ENCODE data around the gene SEC22C. TPM values are rescaled to one million over a fixed set of nuclear protein-coding genes. Genes with fewer than 3 reads are reported as not detected.

The SEC22C gene
- total RNA-seq, 4 donors from 2014 or later: 52.7 to 62.7 (median 57.9) TPM

- Histone ChIP-seq H3K36me3 (no peaks in the 10 kb centered on the region), H3K27me3 (no peaks in the 10 kb centered on the region), H3K9me3 (no peaks in the 10 kb centered on the region), H3K4me1 (peaks cover 0 to 3% (median 0%) of the 10 kb centered on the region in 4 donors), H3K27ac (replicated peaks in 1 of 4) (no peak overlapping the region), H3K4me3 (no peak overlapping the region)
- DNase-seq (ENCODE audit: extremely low spot score): no peak
- intact Hi-C loops (cut with DNase I): no loop called here
- WGBS: 75% methylated on average over 2 of the region's 2 CpGs
- TF ChIP-seq EP300 (IDR thresholded peaks at IDR 0.05) (no peak), POLR2AphosphoS5 (IDR thresholded peaks at IDR 0.05) (no peak), POLR2A (IDR thresholded peaks at IDR 0.05; ENCODE audit: low read depth) (no peak)
- TF ChIP-seq, protein P1, sequence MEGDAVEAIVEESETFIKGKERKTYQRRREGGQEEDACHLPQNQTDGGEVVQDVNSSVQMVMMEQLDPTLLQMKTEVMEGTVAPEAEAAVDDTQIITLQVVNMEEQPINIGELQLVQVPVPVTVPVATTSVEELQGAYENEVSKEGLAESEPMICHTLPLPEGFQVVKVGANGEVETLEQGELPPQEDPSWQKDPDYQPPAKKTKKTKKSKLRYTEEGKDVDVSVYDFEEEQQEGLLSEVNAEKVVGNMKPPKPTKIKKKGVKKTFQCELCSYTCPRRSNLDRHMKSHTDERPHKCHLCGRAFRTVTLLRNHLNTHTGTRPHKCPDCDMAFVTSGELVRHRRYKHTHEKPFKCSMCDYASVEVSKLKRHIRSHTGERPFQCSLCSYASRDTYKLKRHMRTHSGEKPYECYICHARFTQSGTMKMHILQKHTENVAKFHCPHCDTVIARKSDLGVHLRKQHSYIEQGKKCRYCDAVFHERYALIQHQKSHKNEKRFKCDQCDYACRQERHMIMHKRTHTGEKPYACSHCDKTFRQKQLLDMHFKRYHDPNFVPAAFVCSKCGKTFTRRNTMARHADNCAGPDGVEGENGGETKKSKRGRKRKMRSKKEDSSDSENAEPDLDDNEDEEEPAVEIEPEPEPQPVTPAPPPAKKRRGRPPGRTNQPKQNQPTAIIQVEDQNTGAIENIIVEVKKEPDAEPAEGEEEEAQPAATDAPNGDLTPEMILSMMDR (IDR thresholded peaks at IDR 0.05): no peak
Observed at GRCh38 chr3:42519568-42519962, 62.2 kb downstream of the SEC22C start.

GRCh38 chr3:42518800-42519567 is 62.8 kb downstream of the SEC22C start:
- H3K9me3 ChIP-seq: no peaks in the 10 kb centered on the region
- no peak overlapping the region for H3K27ac ChIP-seq (replicated peaks in 1 of 4)
- H3K4me3 ChIP-seq: no peak overlapping the region
- DNase-seq (ENCODE audit: extremely low spot score): no peak
- intact Hi-C loops (cut with DNase I): no loop called here
- H3K27me3 ChIP-seq: no peaks in the 10 kb centered on the region
- H3K4me1 ChIP-seq: peaks cover 0 to 3% (median 0%) of the 10 kb centered on the region in 4 donors
- TF ChIP-seq, protein P1 (IDR thresholded peaks at IDR 0.05): no peak
- TF ChIP-seq EP300 (IDR thresholded peaks at IDR 0.05): no peak
- TF ChIP-seq POLR2AphosphoS5 (IDR thresholded peaks at IDR 0.05): no peak
- no peak for TF ChIP-seq POLR2A (IDR thresholded peaks at IDR 0.05; ENCODE audit: low read depth)
- 68% methylated on average over 6 of the region's 6 CpGs for WGBS
- no peaks in the 10 kb centered on the region for H3K36me3 ChIP-seq

DNA sequence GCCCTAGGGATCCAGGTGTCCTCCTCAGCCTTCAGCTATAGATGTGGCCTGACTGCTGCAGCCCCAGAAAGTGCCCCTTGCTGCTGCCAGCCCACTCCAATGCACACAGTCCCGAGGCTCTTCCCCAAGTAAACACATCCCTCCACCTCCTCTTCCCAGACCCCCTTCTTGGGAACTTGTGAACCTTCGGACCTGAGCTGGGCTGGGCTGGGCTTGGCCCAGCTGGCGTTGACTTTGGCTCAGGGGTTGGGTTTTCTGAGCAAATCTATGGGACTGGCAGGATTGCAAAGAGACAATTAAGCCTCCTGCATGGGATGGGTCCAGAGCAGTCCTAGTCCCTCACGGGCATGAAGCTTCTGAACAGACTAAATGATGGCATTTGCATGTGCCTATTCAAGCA is 64.7 kb downstream of the SEC22C start:
- Histone ChIP-seq H3K27me3 (no peaks in the 10 kb centered on the region), H3K27ac (replicated peaks in 1 of 4) (no peak overlapping the region), H3K36me3 (no peaks in the 10 kb centered on the region), H3K4me3 (no peak overlapping the region), H3K9me3 (no peaks in the 10 kb centered on the region), H3K4me1 (peaks cover 0 to 3% (median 0%) of the 10 kb centered on the region in 4 donors)
- DNase-seq (ENCODE audit: extremely low spot score): no peak
- intact Hi-C loops (cut with DNase I): no loop called here
- TF ChIP-seq, protein P1 (IDR thresholded peaks at IDR 0.05): no peak
- no peak for TF ChIP-seq POLR2A (IDR thresholded peaks at IDR 0.05; ENCODE audit: low read depth)
- TF ChIP-seq POLR2AphosphoS5 (IDR thresholded peaks at IDR 0.05): no peak
- TF ChIP-seq EP300 (IDR thresholded peaks at IDR 0.05): no peak
- WGBS: 35% methylated on average over 4 of the region's 4 CpGs

- Histone ChIP-seq H3K4me1 (peaks cover 0 to 3% (median 0%) of the 10 kb centered on the region in 4 donors), H3K27ac (replicated peaks in 1 of 4) (no peak overlapping the region), H3K9me3 (no peaks in the 10 kb centered on the region), H3K27me3 (no peaks in the 10 kb centered on the region), H3K4me3 (no peak overlapping the region), H3K36me3 (no peaks in the 10 kb centered on the region)
- no peak for DNase-seq (ENCODE audit: extremely low spot score)
- 77% methylated on average over 5 of the region's 5 CpGs for WGBS
- intact Hi-C loops (cut with DNase I): no loop called here
- TF ChIP-seq POLR2A (IDR thresholded peaks at IDR 0.05; ENCODE audit: low read depth) (no peak), POLR2AphosphoS5 (IDR thresholded peaks at IDR 0.05) (no peak), EP300 (IDR thresholded peaks at IDR 0.05) (no peak)
- TF ChIP-seq, protein P1 (IDR thresholded peaks at IDR 0.05): no peak
Observed at GRCh38 chr3:42516443-42516842, 65.3 kb downstream of the SEC22C start.

All from esophagus muscularis mucosa (tissue), 4 donors.